BJ (cell line): Measurements from ENCODE around the gene AFG3L2. TPM values are rescaled to one million over a fixed set of nuclear protein-coding genes. Genes with fewer than 3 reads are reported as not detected.

Experiments
- CTCF ChIA-PET: fragments of 350-600 bp; formaldehyde crosslinking; extraction: SDS; loops from one replicate; lab custom pipeline; 2021; ENCODE audit warnings: antibody characterized with exemption, inconsistent platforms; lab: Yijun Ruan, JAX
- POLR2A ChIA-PET: fragments of 300-600 bp; sonication (Branson Sonifier 250); formaldehyde crosslinking; extraction: SDS; loops from one replicate; lab custom pipeline; 2021; ENCODE audit warnings: antibody characterized with exemption; lab: Charles Lee
- DNase-seq: peaks from one replicate; pipeline ENCODE4 v3.0.0-alpha.2; 2011; ENCODE audit warnings: low read depth
- H3K27me3 ChIP-seq: 2 replicates; pipeline ENCODE4 v1.6.0; 2011; ENCODE audit warnings: low read length; ENCODE audit not compliant: control insufficient read depth, insufficient read depth
- H3K36me3 ChIP-seq: 2 replicates; pipeline ENCODE4 v1.5.1; 2011; ENCODE audit warnings: low read length; ENCODE audit not compliant: control insufficient read depth, insufficient read depth
- H3K4me3 ChIP-seq: 2 replicates; pipeline ENCODE4 v1.5.1; 2011; ENCODE audit warnings: low read depth, mild to moderate bottlenecking, control low read depth, low read length
- polyA plus RNA-seq: library from polyadenylated mRNA; depleted of rRNA; stranded (reverse); fragments of >200 nt; gene quantifications from 2 replicates; pipeline ENCODE4 v1.2.3, GENCODE V29; 2011
- TF ChIP-seq, protein P1 (sequence below): IDR thresholded peaks from 2 replicates; pipeline ENCODE4 v1.5.1; 2011; ENCODE audit warnings: low read depth, mild to moderate bottlenecking, control low read depth, inconsistent platforms, low read length, moderate library complexity; ENCODE audit not compliant: insufficient read depth

AFG3L2 gene
- polyA plus RNA-seq, 1 experiment: 25.5 TPM

- ChIA-PET POLR2A (interaction anchor here (1.0 to 1.1 kb wide), 2 partner anchors 28 to 30 kb away, joined by 3 to 11 read pairs (median 7); no protein-coding TSS in a partner anchor), CTCF (interaction anchor here (2.7 kb wide), 1 partner anchor 36 kb away, joined by 14 read pairs; no protein-coding TSS in a partner anchor)
- peak overlapping the region; percentile 89 for H3K4me3 ChIP-seq
- peaks cover 2% of the 10 kb centered on the region; the same call in 1 of the 2 replicates for H3K36me3 ChIP-seq
- DNase-seq: peak; percentile 52
- no peaks in the 10 kb centered on the region for H3K27me3 ChIP-seq
- TF ChIP-seq, protein P1, sequence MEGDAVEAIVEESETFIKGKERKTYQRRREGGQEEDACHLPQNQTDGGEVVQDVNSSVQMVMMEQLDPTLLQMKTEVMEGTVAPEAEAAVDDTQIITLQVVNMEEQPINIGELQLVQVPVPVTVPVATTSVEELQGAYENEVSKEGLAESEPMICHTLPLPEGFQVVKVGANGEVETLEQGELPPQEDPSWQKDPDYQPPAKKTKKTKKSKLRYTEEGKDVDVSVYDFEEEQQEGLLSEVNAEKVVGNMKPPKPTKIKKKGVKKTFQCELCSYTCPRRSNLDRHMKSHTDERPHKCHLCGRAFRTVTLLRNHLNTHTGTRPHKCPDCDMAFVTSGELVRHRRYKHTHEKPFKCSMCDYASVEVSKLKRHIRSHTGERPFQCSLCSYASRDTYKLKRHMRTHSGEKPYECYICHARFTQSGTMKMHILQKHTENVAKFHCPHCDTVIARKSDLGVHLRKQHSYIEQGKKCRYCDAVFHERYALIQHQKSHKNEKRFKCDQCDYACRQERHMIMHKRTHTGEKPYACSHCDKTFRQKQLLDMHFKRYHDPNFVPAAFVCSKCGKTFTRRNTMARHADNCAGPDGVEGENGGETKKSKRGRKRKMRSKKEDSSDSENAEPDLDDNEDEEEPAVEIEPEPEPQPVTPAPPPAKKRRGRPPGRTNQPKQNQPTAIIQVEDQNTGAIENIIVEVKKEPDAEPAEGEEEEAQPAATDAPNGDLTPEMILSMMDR: no peak
These were observed 68.5 kb downstream of the AFG3L2 start for GRCh38 chr18:12308386-12309100.

DNA sequence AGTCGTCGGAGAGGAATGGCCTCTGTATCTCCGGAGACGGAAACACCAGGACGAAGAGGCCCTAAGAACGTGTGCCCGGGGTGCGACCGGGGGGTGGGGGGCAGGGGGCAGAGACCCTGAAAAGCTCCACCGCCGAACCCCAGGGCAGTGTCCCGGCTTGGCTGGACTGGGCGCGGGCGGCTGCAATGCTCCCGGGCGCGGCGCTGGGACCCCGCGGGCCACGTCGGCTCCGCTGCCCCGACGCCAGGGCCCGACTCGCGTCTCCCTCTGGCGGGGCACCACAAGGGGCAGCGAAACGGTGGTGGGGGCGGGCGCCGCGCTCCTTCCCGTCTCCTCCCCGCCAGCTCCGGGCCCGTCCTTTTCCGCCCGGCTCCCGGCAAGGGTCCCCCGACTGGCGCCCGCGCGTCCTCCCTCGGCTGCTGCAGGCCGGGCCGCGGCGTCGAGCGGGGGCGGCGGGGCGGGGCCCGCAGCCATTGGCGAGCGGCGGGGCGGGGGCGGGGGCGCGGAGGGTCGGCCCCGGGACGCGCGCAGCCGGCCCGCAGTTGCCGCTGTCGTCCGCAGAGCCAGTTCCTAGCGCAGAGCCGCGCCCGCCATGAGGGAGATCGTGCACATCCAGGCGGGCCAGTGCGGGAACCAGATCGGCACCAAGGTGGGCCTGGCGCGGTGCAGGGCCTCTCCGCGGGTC is 69.2 kb downstream of the AFG3L2 start, which contains the start of gene TUBB6:
TSS of gene TUBB6 (plus strand) at position 541 of the 685 bp plus-strand sequence. CDS start at position 593, 52 bp downstream.
- POLR2A ChIA-PET: interaction anchor here (0.5 to 1.2 kb wide), 9 partner anchors 9 to 917 kb away, joined by 3 to 13 read pairs (median 4); no protein-coding TSS in a partner anchor
- CTCF ChIA-PET: interaction anchor here (1.0 to 2.7 kb wide), 6 partner anchors 9 to 35 kb away, joined by 3 to 14 read pairs (median 4); no protein-coding TSS in a partner anchor
- Histone ChIP-seq H3K4me3 (peak within 1 kb of the TSS; percentile 89), H3K36me3 (peaks cover 2% of the 10 kb centered on the region; the same call in 1 of the 2 replicates), H3K27me3 (no peaks in the 10 kb centered on the region)
- no peak for DNase-seq
- TF ChIP-seq, protein P1: 0 out of 2 replicates have a peak, but pooled peaks have one; percentile 9

- no peak for DNase-seq
- POLR2A ChIA-PET: interaction anchor here (0.5 to 1.2 kb wide), 10 partner anchors 8 to 916 kb away, joined by 3 to 13 read pairs (median 4); no protein-coding TSS in a partner anchor
- Histone ChIP-seq H3K36me3 (no peaks in the 10 kb centered on the region), H3K4me3 (peak overlapping the region; percentile 89), H3K27me3 (no peaks in the 10 kb centered on the region)
- TF ChIP-seq, protein P1: peak; percentile 43; the same call in 1 of the 2 replicates
- CTCF ChIA-PET: interaction anchor here (1.0 to 2.7 kb wide), 6 partner anchors 8 to 35 kb away, joined by 3 to 14 read pairs (median 4); no protein-coding TSS in a partner anchor
These were observed 70.0 kb downstream of the AFG3L2 start for GRCh38 chr18:12306752-12307700.

DNA sequence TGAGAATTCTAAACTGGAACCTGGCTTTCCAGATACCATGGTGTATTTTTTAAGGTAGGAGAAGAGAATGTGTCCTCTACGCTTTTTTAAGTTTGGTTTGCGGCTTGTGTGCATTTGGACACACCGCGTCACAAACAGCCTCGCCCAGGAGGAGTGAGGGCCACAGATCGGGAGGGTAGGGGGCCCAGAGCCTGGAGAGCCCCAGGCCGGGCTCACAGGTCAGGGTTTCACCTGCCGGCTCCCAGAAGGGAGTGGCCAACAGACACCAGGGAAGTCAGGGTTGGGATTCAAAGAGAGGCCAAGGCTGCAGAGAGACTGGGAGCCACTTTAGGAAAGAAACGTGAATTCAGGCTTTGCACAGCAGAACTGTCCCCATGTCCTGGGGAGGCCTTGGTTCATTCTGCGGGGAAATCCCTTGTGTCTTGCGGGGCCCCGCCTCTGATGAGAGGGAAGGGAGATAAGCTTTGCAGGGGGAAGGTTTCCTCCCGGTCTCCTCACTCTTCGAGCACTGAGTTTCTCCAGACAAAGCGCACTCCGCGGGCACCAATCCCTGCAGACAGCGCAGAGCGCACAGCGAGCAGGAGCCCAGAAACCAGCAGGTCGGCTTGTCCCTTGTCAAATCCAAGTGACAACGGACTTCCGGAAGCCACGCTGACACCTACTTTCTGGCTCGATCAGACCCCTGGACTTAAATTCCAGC is 70.9 kb downstream of the AFG3L2 start:
- no peaks in the 10 kb centered on the region for H3K27me3 ChIP-seq
- ChIA-PET POLR2A (no interaction called here), CTCF (interaction anchor here (0.8 to 2.7 kb wide), 4 partner anchors 7 to 34 kb away, joined by 4 to 14 read pairs (median 6); no protein-coding TSS in a partner anchor)
- DNase-seq: no peak
- TF ChIP-seq, protein P1: no peak
- H3K36me3 ChIP-seq: no peaks in the 10 kb centered on the region
- peak overlapping the region; percentile 89 for H3K4me3 ChIP-seq
